Activated T-cell treated with anti-CD3 and anti-CD28 coated beads for 4 hours (primary cell): ENCODE measurements around the gene SSTR1.

Experiments
- DNase-seq: peaks from one replicate; pipeline ENCODE4 v3.0.0-alpha.2; 2020

Gene SSTR1

GRCh38 chr14:38243696-38244240 is 36.1 kb downstream of the SSTR1 start:
- DNase-seq: no peak

DNA sequence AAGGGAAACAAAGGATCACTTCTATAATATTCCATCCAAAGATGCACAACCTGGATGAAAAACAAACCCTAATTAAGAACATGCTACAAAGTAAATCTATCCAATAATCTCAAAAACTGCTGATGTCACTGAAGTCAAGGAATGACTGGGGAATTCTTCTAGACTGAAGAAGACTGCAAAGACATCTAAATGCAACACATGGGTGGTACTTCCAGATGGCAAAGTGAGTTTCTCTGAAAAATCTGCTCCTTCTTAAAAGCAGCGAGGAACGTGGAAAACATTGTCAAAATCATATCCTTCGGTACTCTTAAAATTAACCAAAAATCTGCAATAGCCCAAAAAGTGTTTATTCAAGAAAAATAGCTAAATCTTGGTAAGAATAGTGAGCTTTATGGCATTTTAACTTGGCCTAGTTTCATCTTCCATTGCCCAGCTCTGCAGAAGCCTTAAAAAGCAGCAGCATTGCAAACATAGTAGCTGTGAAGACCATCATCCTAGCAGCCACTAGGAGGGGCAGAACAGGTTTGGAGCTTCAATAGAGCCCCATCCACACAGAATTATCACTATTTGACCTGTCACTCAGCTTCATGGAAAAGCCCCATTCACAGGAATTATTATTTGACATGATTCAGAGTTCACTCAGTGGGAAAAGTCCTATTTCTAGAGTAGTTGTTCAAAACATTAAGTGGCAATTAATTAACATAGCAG is 40.8 kb downstream of the SSTR1 start:
- no peak for DNase-seq

DNA sequence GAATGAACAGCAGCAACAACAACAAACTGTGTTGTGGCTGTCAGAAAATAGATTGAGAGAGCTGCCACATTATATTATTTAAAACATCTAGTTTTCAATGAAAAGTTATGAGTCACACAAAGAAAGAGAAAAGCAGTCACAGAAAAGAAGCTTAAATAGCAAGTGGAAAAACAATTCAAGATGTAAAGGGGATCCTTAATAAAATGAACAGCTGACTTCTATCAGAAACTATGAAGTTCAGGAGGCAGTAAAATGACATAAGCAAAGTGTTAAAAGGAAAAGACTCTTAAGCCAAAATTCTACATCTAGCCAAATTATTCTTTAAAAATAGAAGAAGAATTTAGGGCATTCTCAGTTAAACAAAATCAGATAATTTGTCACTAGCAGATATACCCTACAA is 42.6 kb downstream of the SSTR1 start:
- DNase-seq: no peak

GRCh38 chr14:38252066-38252710 is 44.5 kb downstream of the SSTR1 start:
- DNase-seq: no peak

- DNase-seq: no peak
Measured at GRCh38 chr14:38253676-38254075, 46.0 kb downstream of the SSTR1 start.

- no peak for DNase-seq
Measured at GRCh38 chr14:38254571-38255407, 47.1 kb downstream of the SSTR1 start.

DNA sequence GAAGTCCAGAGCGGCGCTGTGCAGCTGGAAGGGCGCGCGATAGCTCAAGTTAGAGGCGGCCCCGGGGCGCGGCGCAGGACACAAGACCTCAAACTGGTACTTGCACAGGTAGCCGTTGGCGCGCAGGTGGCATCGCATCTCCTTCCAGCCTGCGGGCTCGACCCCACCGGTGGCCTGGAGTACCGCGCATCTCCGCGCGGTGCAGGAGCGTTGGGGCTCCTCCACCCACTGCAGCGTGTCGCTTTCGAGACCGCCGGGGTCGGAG is 47.6 kb downstream of the SSTR1 start:
- DNase-seq: no peak

DNA sequence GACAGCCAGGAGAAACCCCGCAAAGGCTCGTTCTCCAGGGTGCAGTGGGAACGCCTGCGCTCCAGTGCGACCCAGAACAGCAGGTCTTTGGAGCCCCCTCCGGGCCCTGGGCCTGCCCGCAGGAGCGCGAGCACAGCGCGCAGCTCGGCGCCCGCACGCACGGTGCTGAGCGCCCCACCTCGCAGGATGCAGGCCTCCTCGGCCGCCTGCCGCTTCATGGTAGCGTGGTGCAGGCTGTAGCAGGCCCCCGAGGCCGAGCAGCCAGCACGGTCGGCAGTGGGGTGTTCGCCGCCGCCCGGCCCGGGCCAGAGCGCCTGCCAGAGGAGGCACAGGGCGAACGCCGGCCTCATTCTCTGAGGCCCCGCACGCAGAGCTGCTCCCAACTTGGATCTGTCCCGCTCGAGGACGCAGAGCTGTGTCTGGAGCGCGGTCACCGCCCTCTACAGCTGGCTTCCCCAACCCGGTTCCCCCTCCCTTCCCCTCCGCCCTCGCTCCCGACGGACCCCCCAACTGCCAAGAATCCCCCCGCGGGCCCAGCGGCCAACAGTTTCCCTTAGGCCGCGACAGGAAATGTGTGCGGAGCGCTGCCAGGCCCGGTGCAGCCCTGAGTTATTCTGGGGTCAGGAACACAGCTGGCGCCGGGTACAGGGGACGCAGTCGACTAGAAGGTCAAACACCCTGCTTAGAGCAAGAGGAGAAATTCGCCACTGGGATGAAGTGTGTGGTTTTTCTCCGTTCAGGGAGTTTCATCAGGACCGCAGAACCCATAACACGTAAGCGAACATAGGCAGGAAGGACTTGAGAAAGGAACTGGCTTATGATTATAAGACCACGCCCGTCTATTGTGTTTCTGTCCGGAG is 48.2 kb downstream of the SSTR1 start, which contains the start of gene CLEC14A:
Gene CLEC14A, minus strand, starts transcription at position 421 of the 860 bp plus-strand sequence. Its CDS starts 71 bp downstream, at position 350.
- DNase-seq: no peak

DNA sequence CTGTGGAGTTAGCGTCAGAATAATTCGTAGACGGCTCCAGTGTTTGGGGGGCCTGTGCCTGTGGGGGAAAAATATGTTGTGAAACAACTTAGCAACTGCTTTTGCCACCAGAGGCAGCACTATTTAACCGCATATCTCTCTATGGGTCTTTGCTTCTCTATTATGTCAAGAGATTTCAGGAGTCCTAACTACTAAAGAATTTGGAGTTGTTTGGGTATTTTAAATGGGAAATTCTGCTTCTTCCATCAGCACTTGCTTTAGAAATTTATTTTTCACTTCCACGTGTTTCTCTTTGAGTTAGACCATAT is 48.8 kb downstream of the SSTR1 start:
- DNase-seq: no peak

- DNase-seq: no peak
Measured at GRCh38 chr14:38257507-38257906, 49.8 kb downstream of the SSTR1 start.

- no peak for DNase-seq
Measured at GRCh38 chr14:38261620-38262019, 53.9 kb downstream of the SSTR1 start.
